NOMO-1 treated with DMSO at 0.1 percent for 48 hours (cell line): Measurements from ENCODE around the gene ATOSA.

Experiments
- DNase-seq: peaks from one replicate; lab custom pipeline; 2025; ENCODE audit not compliant: unreplicated experiment; lab: John Stamatoyannopoulos, UW

Gene ATOSA

DNA sequence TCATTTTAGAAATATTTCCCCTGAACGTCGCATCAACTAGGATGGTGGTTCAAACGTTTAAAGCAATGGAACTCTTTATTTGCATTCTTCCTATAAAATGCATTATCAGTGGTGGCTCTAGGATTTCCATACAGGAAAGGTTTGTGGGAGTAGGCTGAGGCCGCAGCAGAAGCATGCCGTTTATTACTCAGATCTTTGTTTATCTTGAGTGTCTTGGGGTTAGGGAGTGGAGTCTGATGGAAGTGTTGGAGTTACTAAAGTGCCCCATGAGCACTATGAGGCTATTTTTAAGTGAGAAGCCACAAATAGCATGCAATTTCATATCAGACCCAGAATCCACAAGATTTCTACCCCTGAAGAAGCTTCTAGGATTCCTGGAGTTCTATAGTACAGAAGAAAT lies 26.2 kb downstream of the ATOSA start:
- no peak for DNase-seq

GRCh38 chr15:52652286-52652685 lies 26.9 kb downstream of the ATOSA start:
- no peak for DNase-seq

GRCh38 chr15:52651868-52652267 lies 27.3 kb downstream of the ATOSA start:
- DNase-seq = no peak

DNA sequence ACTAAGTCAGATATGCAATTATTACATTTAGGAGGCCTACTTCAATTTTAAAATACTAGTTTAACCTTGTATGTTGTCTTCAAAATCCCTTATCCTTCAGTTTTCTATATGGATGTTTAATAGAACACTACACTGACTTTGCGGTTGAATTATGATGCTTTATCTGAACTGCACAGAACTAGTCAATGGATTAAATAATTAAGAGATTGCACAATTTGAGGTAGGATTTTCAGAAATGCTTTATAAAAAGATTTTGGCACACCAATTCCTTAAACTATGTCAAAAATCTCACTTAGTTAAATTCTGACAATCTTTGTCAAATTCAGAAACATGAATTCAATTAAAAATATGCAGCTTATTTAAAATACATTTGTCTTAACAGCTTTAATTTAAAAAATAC lies 28.1 kb downstream of the ATOSA start:
- no peak for DNase-seq

DNA sequence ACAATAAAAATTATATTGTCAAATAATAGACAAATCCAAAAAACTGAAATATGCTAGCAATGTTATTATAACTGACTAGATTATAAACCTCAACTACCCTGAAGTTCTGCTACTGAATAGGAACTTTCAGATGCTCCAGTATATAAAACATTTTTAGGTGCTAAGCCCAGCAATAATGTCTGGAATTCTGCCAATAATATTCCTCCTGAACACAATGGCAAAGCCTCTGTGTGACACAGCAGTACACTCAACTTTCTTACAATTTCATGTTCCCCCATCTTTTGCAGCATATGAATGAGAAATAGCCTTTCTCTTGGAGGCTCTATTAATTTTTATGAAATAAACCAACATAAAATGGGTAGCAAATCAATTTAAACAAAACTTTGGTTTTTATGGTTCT lies 29.5 kb downstream of the ATOSA start:
- no peak for DNase-seq

DNA sequence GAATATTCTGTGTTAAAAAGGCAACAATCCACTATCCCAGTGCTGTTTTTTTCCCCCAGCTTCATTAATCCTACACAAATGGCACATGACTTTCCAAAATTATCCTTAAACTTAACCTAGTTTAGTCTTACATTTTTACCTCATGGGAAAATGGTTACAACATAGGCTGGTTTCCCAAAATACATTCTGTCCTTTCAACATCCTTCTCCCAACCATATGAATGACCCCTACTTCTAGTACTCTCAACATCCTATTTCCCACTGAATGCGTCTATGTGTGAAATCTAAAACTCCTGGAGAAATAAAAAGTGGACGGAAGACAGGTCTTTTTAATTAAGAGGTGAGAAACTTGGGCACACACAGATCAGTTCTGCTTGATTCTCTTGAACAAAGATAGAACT lies 33.3 kb downstream of the ATOSA start:
- DNase-seq = no peak

DNA sequence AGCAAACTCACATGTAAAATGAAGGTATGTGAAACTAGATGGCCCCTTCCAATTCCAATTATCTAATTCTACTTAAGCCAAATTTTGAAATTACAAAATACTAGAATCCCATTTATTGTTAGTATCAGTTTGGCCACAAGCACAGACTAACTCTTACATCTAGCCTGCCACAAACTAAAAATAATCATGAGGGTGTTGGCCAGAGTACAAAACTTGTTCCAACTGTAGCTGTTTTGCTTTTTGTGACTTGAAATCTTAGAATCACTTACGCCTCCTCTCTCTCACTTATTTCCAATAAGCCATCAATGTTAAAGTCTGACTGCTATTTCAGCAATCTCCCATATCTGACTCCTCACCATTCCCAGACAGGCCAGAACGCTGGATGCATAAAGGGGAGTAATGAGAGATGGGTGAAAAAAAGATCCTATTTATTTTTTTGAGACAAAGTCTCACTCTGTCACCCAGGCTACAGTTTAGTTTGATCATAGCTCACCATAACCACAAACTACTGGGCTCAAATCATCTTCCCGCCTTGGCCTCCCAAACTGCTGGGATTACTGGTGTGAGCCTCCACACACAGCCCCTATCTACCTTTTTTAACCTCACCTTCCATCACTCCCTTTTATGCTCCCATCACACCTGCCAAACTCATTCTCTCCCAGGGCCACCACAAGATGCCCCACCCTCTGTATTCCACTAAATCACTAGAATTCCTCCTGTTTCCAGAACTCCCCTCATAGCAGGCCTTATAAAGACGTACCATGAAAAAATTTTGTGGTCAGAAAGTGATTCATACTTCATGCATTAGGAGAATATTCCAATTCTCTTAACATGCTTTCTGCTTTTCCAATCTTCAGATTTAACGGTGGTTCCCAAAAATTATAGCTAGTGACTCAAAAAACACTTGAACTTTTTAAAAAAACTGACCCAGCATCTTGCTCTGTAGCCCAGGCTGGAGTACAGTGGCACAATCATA lies 36.5 kb downstream of the ATOSA start:
- DNase-seq = no peak

GRCh38 chr15:52636459-52636858 lies 42.7 kb downstream of the ATOSA start:
- DNase-seq = no peak

GRCh38 chr15:52635908-52636307 lies 43.3 kb downstream of the ATOSA start:
- DNase-seq = no peak
